WERI-Rb-1 (cell line): ENCODE measurements around the gene BRF1.
"Not testable (repeated sequence)": the region's sequence is repeated elsewhere in the genome, so short reads cannot be mapped to it uniquely, and the experiment has no call there.

ENCODE experiments used
- DNase-seq: peaks from one replicate; pipeline ENCODE4 v3.0.0-alpha.2; 2020
- H3K27ac ChIP-seq: fragments of 250-450 bp; sonication (Bioruptor Pico); 2 replicates; pipeline ENCODE4 v1.5.1; 2020; ENCODE audit warnings: mild to moderate bottlenecking, moderate library complexity
- H3K27me3 ChIP-seq: fragments of 250-450 bp; sonication (Bioruptor Pico); 2 replicates; pipeline ENCODE4 v1.5.1; 2021; ENCODE audit warnings: mild to moderate bottlenecking, low read depth, moderate library complexity; ENCODE audit not compliant: insufficient read depth, severe bottlenecking
- H3K36me3 ChIP-seq: fragments of 250-450 bp; sonication (Bioruptor Pico); 2 replicates; pipeline ENCODE4 v1.5.1; 2020; ENCODE audit warnings: mild to moderate bottlenecking, moderate library complexity
- H3K4me3 ChIP-seq: 2 replicates; pipeline ENCODE4 v1.5.1; 2011; ENCODE audit warnings: low read depth, mild to moderate bottlenecking, control low read depth, low read length
- H3K9me3 ChIP-seq: fragments of 250-450 bp; sonication (Bioruptor Pico); 2 replicates; pipeline ENCODE4 v1.5.1; 2021; ENCODE audit warnings: mild to moderate bottlenecking, moderate library complexity; ENCODE audit not compliant: severe bottlenecking
- CTCF ChIP-seq: IDR thresholded peaks from 2 replicates; pipeline ENCODE4 v1.5.1; 2011; ENCODE audit warnings: low read depth, mild to moderate bottlenecking, control low read depth, inconsistent platforms, low read length

BRF1 gene

DNA sequence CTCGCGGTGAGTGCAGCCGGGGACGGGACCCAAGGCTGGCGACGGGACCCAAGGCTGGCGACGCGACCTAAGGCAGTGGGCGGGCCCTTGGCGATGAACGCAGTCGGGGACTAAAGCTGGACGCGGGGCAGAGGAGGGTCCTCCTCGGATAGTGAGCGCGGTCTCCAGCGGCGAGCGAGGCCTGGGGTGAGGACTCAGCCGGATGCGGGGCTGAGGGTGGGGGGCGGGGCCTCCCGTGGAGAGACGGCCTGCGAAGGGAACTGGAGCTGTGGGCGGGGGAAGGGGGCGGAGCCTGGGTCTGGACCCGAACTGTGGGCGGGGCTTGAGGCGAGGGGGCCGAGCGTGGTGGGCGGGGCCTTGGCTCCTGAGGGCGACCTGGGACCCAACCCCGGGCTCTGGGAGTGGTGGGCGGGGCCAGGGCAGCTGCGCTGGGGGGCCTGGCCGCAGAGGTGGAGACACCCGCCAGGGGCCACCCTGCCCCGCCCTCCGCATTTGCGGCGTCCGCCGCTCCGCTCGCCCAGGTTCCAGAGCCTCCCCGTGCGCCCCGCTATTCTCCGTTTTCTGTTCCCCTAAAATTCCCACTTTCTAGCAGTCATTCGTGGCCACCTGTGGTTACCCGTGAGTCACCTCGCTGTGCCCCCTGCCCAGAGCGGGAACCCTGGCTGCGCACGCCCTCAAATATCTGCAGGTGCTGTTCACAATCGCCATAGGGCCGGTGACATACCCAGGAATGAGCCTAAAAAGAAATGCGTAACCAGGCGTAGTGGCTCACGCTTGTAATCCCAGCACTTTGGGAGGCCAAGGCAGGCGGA, 508 bp upstream of the BRF1 start:
- no peaks in the 10 kb centered on the region for H3K27me3 ChIP-seq
- no peaks in the 10 kb centered on the region for H3K9me3 ChIP-seq
- no peak for TF ChIP-seq CTCF
- H3K4me3 ChIP-seq: peak overlapping the region; percentile 80
- DNase-seq: peak; percentile 97
- H3K36me3 ChIP-seq: no peaks in the 10 kb centered on the region; the same call in 1 of the 2 replicates
- peak overlapping the region; percentile 85 for H3K27ac ChIP-seq

DNA sequence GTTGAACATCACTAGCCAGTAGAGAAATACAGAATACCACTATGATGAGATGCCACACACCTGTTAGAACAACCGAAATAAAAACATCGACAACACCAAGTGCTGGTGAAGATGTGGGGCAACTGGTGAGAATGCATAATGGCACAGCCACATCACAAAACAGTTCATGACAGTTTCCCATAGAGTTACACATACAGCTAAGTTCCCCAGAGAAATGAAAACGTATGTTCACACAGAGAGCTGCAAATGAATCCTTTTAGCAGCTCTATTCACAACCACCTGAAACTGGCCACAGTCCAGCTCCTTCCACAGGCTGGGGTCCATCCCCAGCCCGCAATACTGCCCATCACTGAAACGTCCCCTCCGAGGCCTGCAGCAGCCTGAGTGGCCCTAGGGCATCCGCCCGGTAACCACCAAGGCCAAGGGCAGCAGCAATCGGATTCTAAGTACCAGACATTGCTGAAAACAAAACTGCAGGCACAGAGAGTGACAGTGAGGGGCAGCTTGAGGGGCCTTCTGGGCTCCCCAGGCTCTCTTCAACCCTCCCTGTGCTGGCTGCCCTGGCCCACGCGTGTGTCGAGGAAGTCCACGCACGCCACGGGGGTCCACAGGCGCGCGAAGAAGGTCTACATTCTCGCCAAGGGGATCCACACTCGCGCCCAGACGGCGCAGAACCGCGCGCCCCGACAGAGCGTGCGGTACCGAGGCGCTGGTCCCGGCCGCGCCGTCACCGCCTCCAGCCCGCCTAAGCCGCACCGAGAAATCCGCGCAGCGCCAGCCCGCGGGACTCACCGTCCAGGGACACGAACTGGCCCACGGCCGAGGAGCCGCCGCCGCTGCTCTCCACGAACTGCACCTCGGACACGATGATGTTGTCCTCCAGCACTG, 903 bp downstream of the BRF1 start:
- no peak for TF ChIP-seq CTCF
- DNase-seq: no peak
- no peaks in the 10 kb centered on the region; the same call in 1 of the 2 replicates for H3K36me3 ChIP-seq
- peak overlapping the region; percentile 80 for H3K4me3 ChIP-seq
- H3K27ac ChIP-seq: peak overlapping the region; percentile 85
- H3K27me3 ChIP-seq: no peaks in the 10 kb centered on the region
- no peaks in the 10 kb centered on the region for H3K9me3 ChIP-seq

GRCh38 chr14:105297311-105297710, 3.5 kb downstream of the BRF1 start:
- not testable (repeated sequence) for H3K4me3 ChIP-seq, H3K27ac ChIP-seq, DNase-seq, H3K27me3 ChIP-seq, H3K9me3 ChIP-seq, H3K36me3 ChIP-seq

GRCh38 chr14:105294142-105294597, 6.6 kb downstream of the BRF1 start:
- Histone ChIP-seq H3K27me3 (no peaks in the 10 kb centered on the region), H3K36me3 (no peaks in the 10 kb centered on the region; the same call in 1 of the 2 replicates), H3K4me3 (no peak overlapping the region), H3K9me3 (no peaks in the 10 kb centered on the region), H3K27ac (no peak overlapping the region)
- no peak for DNase-seq
- no peak for TF ChIP-seq CTCF

GRCh38 chr14:105292826-105293711, 7.7 kb downstream of the BRF1 start:
- no peaks in the 10 kb centered on the region for H3K9me3 ChIP-seq
- no peaks in the 10 kb centered on the region for H3K27me3 ChIP-seq
- H3K4me3 ChIP-seq: no peak overlapping the region
- TF ChIP-seq CTCF: no peak
- no peak for DNase-seq
- H3K27ac ChIP-seq: no peak overlapping the region
- H3K36me3 ChIP-seq: no peaks in the 10 kb centered on the region; the same call in 1 of the 2 replicates
